Stimulated activated effector memory CD8-positive, alpha-beta T cell treated with anti-CD3 and anti-CD28 coated beads, Interleukin-12 subunit alpha, Interleukin-12 subunit beta, amount 100 ng/mL, for 72 hours (primary cell): ENCODE measurements around the gene ZBTB2.

Source experiments
- ATAC-seq: fragments of 150-1000 bp; cut with Tn5 transposase; 2 replicates; pipeline ENCODE4 v1.10.0; 2021
- DNase-seq, 2 donors: peaks; one replicate each; pipeline ENCODE4 v3.0.0; 2021 to 2022; ENCODE audit warnings: low spot score in 2 of 2
- H3K27ac Mint-ChIP-seq: one replicate; pipeline ENCODE4 v1.8.0; 2022; ENCODE audit warnings: mild to moderate bottlenecking, mixed read lengths
- H3K36me3 Mint-ChIP-seq: one replicate; pipeline ENCODE4 v1.8.0; 2022; ENCODE audit warnings: mild to moderate bottlenecking, mixed read lengths
- H3K4me1 Mint-ChIP-seq: one replicate; pipeline ENCODE4 v1.8.0; 2022; ENCODE audit warnings: mixed read lengths
- H3K4me3 Mint-ChIP-seq: one replicate; pipeline ENCODE4 v1.8.0; 2022; ENCODE audit warnings: mild to moderate bottlenecking, mixed read lengths
- H3K9me3 Mint-ChIP-seq: one replicate; pipeline ENCODE4 v1.8.0; 2022; ENCODE audit warnings: mixed read lengths

The ZBTB2 gene

GRCh38 chr6:151391471-151392413, at the start of gene ZBTB2:
Gene ZBTB2 (minus strand): TSS chr6:151391559. CDS start chr6:151373637, 17,922 bp downstream.
- DNase-seq: peak; percentile 38 to 80
- Mint-ChIP-seq H3K36me3 (peaks cover 61% of the 10 kb centered on the region), H3K27ac (peak within 1 kb of the TSS; percentile 96), H3K9me3 (no peaks in the 10 kb centered on the region), H3K4me3 (peak within 1 kb of the TSS; percentile 93), H3K4me1 (peaks cover 46% of the 10 kb centered on the region)
- peak; percentile 6 for ATAC-seq

GRCh38 chr6:151440930-151441329, 49.6 kb upstream of the ZBTB2 start:
- Mint-ChIP-seq H3K9me3 (no peaks in the 10 kb centered on the region), H3K27ac (peak overlapping the region; percentile 58), H3K4me3 (no peak overlapping the region), H3K36me3 (peaks cover 26% of the 10 kb centered on the region), H3K4me1 (peaks cover 26% of the 10 kb centered on the region)
- DNase-seq (no peak), ATAC-seq (no peak)

- H3K9me3 Mint-ChIP-seq: no peaks in the 10 kb centered on the region
- H3K36me3 Mint-ChIP-seq: peaks cover 30% of the 10 kb centered on the region
- ATAC-seq (no peak), DNase-seq (no peak)
- peak overlapping the region; percentile 58 for H3K27ac Mint-ChIP-seq
- no peak overlapping the region for H3K4me3 Mint-ChIP-seq
- peaks cover 26% of the 10 kb centered on the region for H3K4me1 Mint-ChIP-seq
Observed at GRCh38 chr6:151440498-151440897, 49.1 kb upstream of the ZBTB2 start.

GRCh38 chr6:151437401-151437800, 46.0 kb upstream of the ZBTB2 start:
- no peak for ATAC-seq
- Mint-ChIP-seq H3K27ac (no peak overlapping the region), H3K36me3 (peaks cover 21% of the 10 kb centered on the region), H3K9me3 (no peaks in the 10 kb centered on the region), H3K4me3 (no peak overlapping the region), H3K4me1 (peaks cover 26% of the 10 kb centered on the region)
- DNase-seq: no peak

GRCh38 chr6:151436802-151437201, 45.4 kb upstream of the ZBTB2 start:
- Mint-ChIP-seq H3K27ac (no peak overlapping the region), H3K4me1 (peaks cover 24% of the 10 kb centered on the region), H3K9me3 (no peaks in the 10 kb centered on the region), H3K4me3 (no peak overlapping the region), H3K36me3 (peaks cover 27% of the 10 kb centered on the region)
- DNase-seq (no peak), ATAC-seq (no peak)

- ATAC-seq (no peak), DNase-seq (no peak)
- no peaks in the 10 kb centered on the region for H3K9me3 Mint-ChIP-seq
- peaks cover 31% of the 10 kb centered on the region for H3K36me3 Mint-ChIP-seq
- H3K4me1 Mint-ChIP-seq: peaks cover 19% of the 10 kb centered on the region
- no peak overlapping the region for H3K27ac Mint-ChIP-seq
- H3K4me3 Mint-ChIP-seq: no peak overlapping the region
Observed at GRCh38 chr6:151436300-151436699, 44.9 kb upstream of the ZBTB2 start.

GRCh38 chr6:151434369-151434768, 43.0 kb upstream of the ZBTB2 start:
- H3K36me3 Mint-ChIP-seq: peaks cover 50% of the 10 kb centered on the region
- ATAC-seq: no peak
- H3K9me3 Mint-ChIP-seq: no peaks in the 10 kb centered on the region
- H3K4me1 Mint-ChIP-seq: peaks cover 12% of the 10 kb centered on the region
- DNase-seq: no peak
- no peak overlapping the region for H3K27ac Mint-ChIP-seq
- no peak overlapping the region for H3K4me3 Mint-ChIP-seq

GRCh38 chr6:151432651-151433050, 41.3 kb upstream of the ZBTB2 start:
- Mint-ChIP-seq H3K27ac (no peak overlapping the region), H3K4me1 (peaks cover 4% of the 10 kb centered on the region), H3K36me3 (peaks cover 67% of the 10 kb centered on the region), H3K9me3 (no peaks in the 10 kb centered on the region), H3K4me3 (no peak overlapping the region)
- ATAC-seq: no peak
- DNase-seq: no peak

- no peak for ATAC-seq
- H3K27ac Mint-ChIP-seq: no peak overlapping the region
- no peaks in the 10 kb centered on the region for H3K4me1 Mint-ChIP-seq
- no peak overlapping the region for H3K4me3 Mint-ChIP-seq
- peaks cover 79% of the 10 kb centered on the region for H3K36me3 Mint-ChIP-seq
- DNase-seq: no peak
- H3K9me3 Mint-ChIP-seq: no peaks in the 10 kb centered on the region
Observed at GRCh38 chr6:151431337-151431736, 40.0 kb upstream of the ZBTB2 start.

GRCh38 chr6:151430886-151431285, 39.5 kb upstream of the ZBTB2 start:
- Mint-ChIP-seq H3K27ac (no peak overlapping the region), H3K4me1 (no peaks in the 10 kb centered on the region), H3K4me3 (no peak overlapping the region), H3K9me3 (no peaks in the 10 kb centered on the region), H3K36me3 (peaks cover 79% of the 10 kb centered on the region)
- ATAC-seq (no peak), DNase-seq (no peak)

- Mint-ChIP-seq H3K36me3 (peaks cover 97% of the 10 kb centered on the region), H3K27ac (no peak overlapping the region), H3K4me3 (no peak overlapping the region), H3K9me3 (no peaks in the 10 kb centered on the region), H3K4me1 (no peaks in the 10 kb centered on the region)
- DNase-seq (no peak), ATAC-seq (no peak)
Observed at GRCh38 chr6:151428093-151428735, 36.9 kb upstream of the ZBTB2 start.

- H3K9me3 Mint-ChIP-seq: no peaks in the 10 kb centered on the region
- no peaks in the 10 kb centered on the region for H3K4me1 Mint-ChIP-seq
- ATAC-seq (no peak), DNase-seq (no peak)
- H3K27ac Mint-ChIP-seq: no peak overlapping the region
- H3K4me3 Mint-ChIP-seq: no peak overlapping the region
- H3K36me3 Mint-ChIP-seq: peaks cover 93% of the 10 kb centered on the region
Observed at GRCh38 chr6:151425561-151425960, 34.2 kb upstream of the ZBTB2 start.

- Mint-ChIP-seq H3K4me1 (no peaks in the 10 kb centered on the region), H3K9me3 (no peaks in the 10 kb centered on the region), H3K36me3 (peaks cover 89% of the 10 kb centered on the region), H3K4me3 (no peak overlapping the region), H3K27ac (no peak overlapping the region)
- no peak for ATAC-seq
- DNase-seq: no peak
Observed at GRCh38 chr6:151422981-151423380, 31.6 kb upstream of the ZBTB2 start.

- DNase-seq (no peak), ATAC-seq (no peak)
- Mint-ChIP-seq H3K9me3 (no peaks in the 10 kb centered on the region), H3K27ac (no peak overlapping the region), H3K4me1 (peaks cover 14% of the 10 kb centered on the region), H3K4me3 (no peak overlapping the region), H3K36me3 (peaks cover 87% of the 10 kb centered on the region)
Observed at GRCh38 chr6:151417477-151417876, 26.1 kb upstream of the ZBTB2 start.

- ATAC-seq: no peak
- peaks cover 82% of the 10 kb centered on the region for H3K36me3 Mint-ChIP-seq
- H3K27ac Mint-ChIP-seq: no peak overlapping the region
- H3K4me1 Mint-ChIP-seq: peaks cover 14% of the 10 kb centered on the region
- DNase-seq: no peak
- no peaks in the 10 kb centered on the region for H3K9me3 Mint-ChIP-seq
- H3K4me3 Mint-ChIP-seq: no peak overlapping the region
Observed at GRCh38 chr6:151414641-151415260, 23.4 kb upstream of the ZBTB2 start.
